GM12875 (cell line): ENCODE results near the gene DDA1.
A peak's percentile ranks its signal among the peaks of the same experiment; 100 is the strongest.

ENCODE experiments used
- H3K4me3 ChIP-seq: one replicate; pipeline ENCODE4 v1.5.1; 2011; ENCODE audit warnings: low read depth, low read length, control low read depth
- TF ChIP-seq, protein P1 (sequence below): IDR thresholded peaks from 2 replicates; pipeline ENCODE4 v1.5.1; 2011; ENCODE audit warnings: low read depth, mild to moderate bottlenecking, control low read depth, inconsistent platforms, low read length, moderate library complexity, borderline replicate concordance; ENCODE audit not compliant: insufficient read depth

The DDA1 gene

DNA sequence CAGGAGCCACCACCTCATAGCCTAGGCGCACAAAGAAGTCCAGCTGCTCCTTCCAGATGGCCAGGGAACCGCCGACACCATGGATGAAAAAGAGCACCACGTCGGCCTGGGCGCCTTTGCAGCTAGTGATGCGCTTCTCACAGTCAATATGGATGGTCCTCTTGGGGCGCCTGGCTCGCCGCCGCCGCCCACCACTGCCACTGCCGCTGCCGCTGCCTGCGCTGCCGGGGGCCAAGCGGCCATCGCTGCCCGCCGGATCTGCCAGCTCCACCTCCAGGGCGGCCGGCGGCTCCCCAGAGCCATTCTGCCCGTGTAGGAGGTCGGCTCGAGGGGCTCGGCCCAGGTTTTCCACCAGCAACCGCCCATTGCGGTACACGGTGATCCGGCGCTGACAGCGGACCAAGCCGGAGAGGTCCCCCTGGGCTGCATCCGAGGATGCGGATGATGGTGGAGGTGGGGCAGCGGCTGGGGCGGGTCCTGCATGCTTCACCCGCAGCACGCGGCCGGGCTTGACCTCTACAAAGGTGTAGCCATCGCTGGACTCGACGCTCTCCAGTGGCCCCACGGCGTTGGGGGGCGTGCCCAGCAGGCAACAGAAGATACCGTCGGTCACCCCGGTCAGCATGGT, 8.3 kb upstream of the DDA1 start:
- H3K4me3 ChIP-seq = no peak overlapping the region
- TF ChIP-seq, protein P1, sequence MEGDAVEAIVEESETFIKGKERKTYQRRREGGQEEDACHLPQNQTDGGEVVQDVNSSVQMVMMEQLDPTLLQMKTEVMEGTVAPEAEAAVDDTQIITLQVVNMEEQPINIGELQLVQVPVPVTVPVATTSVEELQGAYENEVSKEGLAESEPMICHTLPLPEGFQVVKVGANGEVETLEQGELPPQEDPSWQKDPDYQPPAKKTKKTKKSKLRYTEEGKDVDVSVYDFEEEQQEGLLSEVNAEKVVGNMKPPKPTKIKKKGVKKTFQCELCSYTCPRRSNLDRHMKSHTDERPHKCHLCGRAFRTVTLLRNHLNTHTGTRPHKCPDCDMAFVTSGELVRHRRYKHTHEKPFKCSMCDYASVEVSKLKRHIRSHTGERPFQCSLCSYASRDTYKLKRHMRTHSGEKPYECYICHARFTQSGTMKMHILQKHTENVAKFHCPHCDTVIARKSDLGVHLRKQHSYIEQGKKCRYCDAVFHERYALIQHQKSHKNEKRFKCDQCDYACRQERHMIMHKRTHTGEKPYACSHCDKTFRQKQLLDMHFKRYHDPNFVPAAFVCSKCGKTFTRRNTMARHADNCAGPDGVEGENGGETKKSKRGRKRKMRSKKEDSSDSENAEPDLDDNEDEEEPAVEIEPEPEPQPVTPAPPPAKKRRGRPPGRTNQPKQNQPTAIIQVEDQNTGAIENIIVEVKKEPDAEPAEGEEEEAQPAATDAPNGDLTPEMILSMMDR = no peak

- peak overlapping the region; percentile 84 for H3K4me3 ChIP-seq
- TF ChIP-seq, protein P1 = no peak
These were observed 6.8 kb upstream of the DDA1 start for GRCh38 chr19:17302391-17303166.

DNA sequence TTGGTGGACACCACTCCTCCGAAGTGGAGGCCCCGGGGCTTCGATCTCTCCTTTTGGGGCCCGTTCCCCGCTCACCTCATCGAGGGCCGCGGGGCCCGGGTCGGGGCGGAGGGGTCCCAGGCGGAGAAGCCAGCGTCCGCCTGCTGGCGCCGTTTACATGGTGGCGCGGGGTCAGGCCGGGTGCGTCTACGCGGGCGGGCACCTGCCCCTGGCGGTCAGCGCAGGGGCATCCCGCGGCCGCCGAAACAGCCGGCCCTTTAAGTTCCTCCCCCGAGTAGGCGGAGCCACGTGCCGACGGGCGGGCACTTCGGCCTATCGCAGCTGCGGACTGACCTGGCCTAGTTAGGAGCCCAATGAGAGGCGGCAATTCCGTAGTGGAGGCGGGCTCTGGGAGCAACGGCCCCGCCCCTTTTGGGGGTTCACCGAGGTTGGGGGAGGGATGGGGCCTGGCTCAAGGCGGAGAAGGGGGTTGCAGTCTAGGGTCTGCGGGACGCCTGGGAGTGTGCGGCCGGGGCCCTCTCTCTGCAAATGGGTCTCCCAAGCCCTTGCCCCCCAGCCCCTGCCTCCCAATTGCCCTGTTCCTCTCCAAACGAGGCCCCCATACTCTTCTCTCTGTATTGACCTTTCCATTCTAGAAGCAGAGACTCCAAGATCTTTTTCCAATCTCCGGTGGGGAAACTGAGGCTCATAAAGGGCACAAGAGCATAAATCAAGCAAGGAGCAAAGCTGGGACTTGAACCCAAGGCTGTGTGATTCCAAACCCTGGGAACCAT, 6.0 kb upstream of the DDA1 start, which contains the start of gene ABHD8:
ABHD8 (minus strand) TSS at position 259 of the 773 bp plus-strand sequence. CDS start 1,809 bp downstream, outside the sequence.
- TF ChIP-seq, protein P1 = peak; percentile 54

DNA sequence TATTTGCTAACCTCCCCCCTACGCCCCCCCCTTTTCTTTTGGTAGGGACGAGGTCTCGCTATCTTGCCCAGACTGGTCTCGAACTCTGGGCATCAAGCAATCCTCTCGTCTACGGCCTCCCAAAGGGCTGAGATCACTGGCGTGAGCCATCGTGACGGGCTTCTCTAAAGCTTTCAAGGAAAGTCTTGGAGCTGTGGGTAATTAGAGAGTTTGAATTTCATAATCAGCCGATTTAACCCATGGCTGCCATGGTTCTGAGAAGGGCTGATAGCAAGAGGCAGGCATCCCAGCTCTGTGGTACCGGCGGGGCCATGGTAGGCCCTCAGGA, 5.5 kb upstream of the DDA1 start:
- TF ChIP-seq, protein P1 = no peak
- no peak overlapping the region for H3K4me3 ChIP-seq

More for the DNA sequence above, 6.0 kb upstream of the DDA1 start, which contains the start of gene ABHD8:
- H3K4me3 ChIP-seq = peak within 1 kb of the TSS; percentile 84

DNA sequence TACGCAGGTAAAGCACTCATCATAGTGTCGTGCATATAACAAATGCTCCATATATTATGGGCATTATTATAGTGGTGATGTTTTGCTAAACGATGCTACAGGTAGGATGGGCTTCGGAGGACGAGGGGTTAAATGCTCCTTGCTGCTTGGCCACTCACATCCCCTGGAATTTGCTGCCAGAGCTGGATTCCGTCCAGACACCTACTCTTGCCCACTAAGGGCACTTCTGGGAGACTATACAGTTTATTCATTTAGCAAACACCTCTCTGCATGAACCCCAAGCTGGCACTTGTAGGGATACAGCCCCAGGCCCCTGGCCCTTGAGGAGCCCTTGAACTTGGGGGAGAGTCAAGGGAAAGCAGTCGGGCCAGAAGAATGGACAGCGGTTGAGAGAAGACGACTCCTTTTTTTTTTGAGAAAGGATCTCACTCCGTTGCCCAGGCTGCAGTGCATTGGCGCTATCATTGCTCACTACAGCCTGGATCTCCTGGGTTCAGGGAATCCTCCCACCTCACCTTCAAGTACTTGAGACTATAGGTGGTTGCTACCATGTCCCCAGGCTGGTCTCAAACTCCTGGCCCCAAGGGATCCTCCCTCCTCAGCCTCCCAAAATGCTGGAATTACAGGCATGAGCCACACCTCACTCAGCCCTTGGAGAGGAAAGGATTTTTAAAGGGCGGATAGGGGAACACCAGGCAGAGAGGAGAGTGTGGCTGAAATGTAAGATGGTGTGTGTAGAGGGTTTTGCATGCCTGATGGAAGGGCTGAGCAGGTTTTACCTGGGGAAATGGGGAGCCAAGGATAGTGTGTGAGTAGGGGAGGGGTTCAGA, 4.8 kb upstream of the DDA1 start:
- H3K4me3 ChIP-seq = no peak overlapping the region
- TF ChIP-seq, protein P1 = no peak

DNA sequence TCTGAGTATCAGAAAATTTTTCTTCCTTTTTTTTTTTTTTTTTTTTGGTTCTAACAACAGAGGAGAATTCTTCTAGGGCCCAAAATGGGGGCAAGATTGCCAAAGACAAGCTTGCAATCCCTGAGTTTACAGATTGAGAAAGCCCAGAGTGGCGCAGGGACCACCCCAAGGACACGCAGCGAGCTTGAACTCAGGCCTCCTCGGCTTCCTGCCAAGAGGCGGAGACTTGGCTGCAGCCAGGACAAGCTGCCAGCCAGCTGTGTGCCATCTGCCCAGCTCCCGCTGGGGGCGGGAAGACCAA, 4.2 kb upstream of the DDA1 start:
- peak overlapping the region; percentile 91 for H3K4me3 ChIP-seq
- TF ChIP-seq, protein P1 = no peak
